Hepatocyte (in vitro differentiated cells): ENCODE data around the gene H6PD. TPM values are rescaled to one million over a fixed set of nuclear protein-coding genes. Genes with fewer than 3 reads are reported as not detected.

ENCODE experiments used
- DNase-seq: peaks from one replicate; pipeline ENCODE4 v3.0.0-alpha.2; 2016; ENCODE audit warnings: low spot score
- H2AFZ ChIP-seq: fragments of 200-600 bp; sonication (generic); 2 replicates; pipeline ENCODE4 v1.6.0; 2016; ENCODE audit warnings: antibody characterized with exemption, mild to moderate bottlenecking
- H3K27ac ChIP-seq: fragments of 200-600 bp; sonication (generic); 2 replicates; pipeline ENCODE4 v1.5.1; 2016; ENCODE audit warnings: mild to moderate bottlenecking
- H3K27me3 ChIP-seq: fragments of 200-600 bp; sonication (generic); 2 replicates; pipeline ENCODE4 v1.6.1; 2016
- H3K36me3 ChIP-seq: fragments of 200-600 bp; sonication (generic); replicated peaks from 2 replicates; pipeline ENCODE4 v1.5.1; 2016; ENCODE audit warnings: low read depth; ENCODE audit not compliant: insufficient read depth
- H3K4me1 ChIP-seq: fragments of 200-600 bp; sonication (generic); 2 replicates; pipeline ENCODE4 v1.5.1; 2016; ENCODE audit warnings: mild to moderate bottlenecking, moderate library complexity; ENCODE audit not compliant: insufficient read depth
- H3K4me2 ChIP-seq: fragments of 200-600 bp; sonication (generic); 2 replicates; pipeline ENCODE4 v1.6.0; 2016
- H3K4me3 ChIP-seq: fragments of 200-600 bp; sonication (generic); 2 replicates; pipeline ENCODE4 v1.5.1; 2016; ENCODE audit warnings: mild to moderate bottlenecking
- H3K79me2 ChIP-seq: fragments of 200-600 bp; sonication (generic); 2 replicates; pipeline ENCODE4 v1.6.0; 2017; ENCODE audit warnings: mild to moderate bottlenecking
- H3K9me2 ChIP-seq: fragments of 200-600 bp; sonication (generic); replicated peaks from 2 replicates; pipeline ENCODE4 v1.6.0; 2017; ENCODE audit warnings: mild to moderate bottlenecking; ENCODE audit not compliant: insufficient read depth
- H3K9me3 ChIP-seq: fragments of 200-600 bp; sonication (generic); 2 replicates; pipeline ENCODE4 v1.5.1; 2016; ENCODE audit warnings: low read depth, mild to moderate bottlenecking
- H4K20me1 ChIP-seq: fragments of 200-600 bp; sonication (generic); 2 replicates; pipeline ENCODE4 v1.6.0; 2016; ENCODE audit warnings: mild to moderate bottlenecking; ENCODE audit not compliant: insufficient read depth, poor library complexity, severe bottlenecking
- EZH2 ChIP-seq: fragments of 200-600 bp; sonication (generic); IDR thresholded peaks from 2 replicates; pipeline ENCODE4 v1.6.1; 2016; ENCODE audit warnings: antibody characterized with exemption, mild to moderate bottlenecking, borderline replicate concordance
- EZH2phosphoT487 ChIP-seq: fragments of 200-600 bp; sonication (generic); IDR thresholded peaks from one replicate; pipeline ENCODE4 v1.6.1; 2018; ENCODE audit warnings: antibody characterized with exemption, mild to moderate bottlenecking, low read depth, moderate library complexity; ENCODE audit not compliant: unreplicated experiment, severe bottlenecking
- WGBS: methylation state at CpG from one replicate; pipeline ENCODE4 v1.1.6; 2016; ENCODE audit warnings: low lambda C conversion rate; ENCODE audit errors: missing lambda C conversion rate; 5-methylcytosine and 5-hydroxymethylcytosine counted together
- polyA plus RNA-seq: library from polyadenylated mRNA; unstranded; fragments of >200 nt; fragmentation: Nextera tagmentation; extraction: Ambion mirVana; gene quantifications from 2 replicates; pipeline ENCODE4 v1.2.1, GENCODE V29; 2016
- total RNA-seq: library from RNA; depleted of rRNA; stranded (reverse); fragments of >200 nt; gene quantifications from 2 replicates; pipeline ENCODE4 v1.2.3, GENCODE V29; 2014
- TF ChIP-seq, protein P1 (sequence below): fragments of 200-600 bp; sonication (generic); IDR thresholded peaks from 2 replicates; pipeline ENCODE4 v1.5.1; 2016; ENCODE audit warnings: antibody characterized with exemption, mild to moderate bottlenecking; ENCODE audit not compliant: poor library complexity

The H6PD gene
- total and polyA plus RNA-seq, 2 experiments from 2014 or later: 26.3 to 54.8 TPM

DNA sequence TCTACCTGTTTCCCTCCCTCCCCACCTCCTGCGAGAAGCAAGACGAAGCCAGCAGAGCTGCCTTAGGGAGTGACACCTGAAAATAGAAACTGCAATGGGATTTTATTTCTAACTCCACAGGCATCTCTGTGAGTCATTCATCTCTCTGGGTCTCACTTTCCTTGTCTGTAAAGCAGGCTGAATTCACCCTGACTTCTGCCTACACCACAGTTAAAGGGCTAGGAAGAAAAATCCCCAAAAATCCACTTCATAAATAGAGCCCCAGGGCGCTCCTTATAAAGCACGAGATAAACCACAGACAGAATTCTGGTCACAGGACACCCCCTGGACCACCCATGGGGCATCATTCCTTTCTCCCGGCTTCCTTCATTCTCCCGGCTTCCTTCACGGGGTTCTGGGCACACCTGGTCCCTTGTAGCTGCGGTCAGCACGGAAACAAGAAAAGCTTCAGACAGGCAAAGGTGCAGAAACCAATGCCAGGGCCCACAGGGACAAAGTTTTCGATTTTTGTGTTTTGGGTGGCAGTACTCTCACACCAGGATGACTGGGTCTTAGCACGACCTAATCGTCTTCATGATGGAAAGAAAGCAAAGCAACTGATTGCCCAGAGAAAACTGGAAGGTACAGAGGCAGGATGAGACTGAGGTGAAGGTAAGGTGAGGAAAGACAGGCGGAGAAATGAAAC, 2.8 kb upstream of the H6PD start:
- no peak overlapping the region for H2AFZ ChIP-seq
- WGBS: 67% methylated on average over 13 of the region's 13 CpGs

DNA sequence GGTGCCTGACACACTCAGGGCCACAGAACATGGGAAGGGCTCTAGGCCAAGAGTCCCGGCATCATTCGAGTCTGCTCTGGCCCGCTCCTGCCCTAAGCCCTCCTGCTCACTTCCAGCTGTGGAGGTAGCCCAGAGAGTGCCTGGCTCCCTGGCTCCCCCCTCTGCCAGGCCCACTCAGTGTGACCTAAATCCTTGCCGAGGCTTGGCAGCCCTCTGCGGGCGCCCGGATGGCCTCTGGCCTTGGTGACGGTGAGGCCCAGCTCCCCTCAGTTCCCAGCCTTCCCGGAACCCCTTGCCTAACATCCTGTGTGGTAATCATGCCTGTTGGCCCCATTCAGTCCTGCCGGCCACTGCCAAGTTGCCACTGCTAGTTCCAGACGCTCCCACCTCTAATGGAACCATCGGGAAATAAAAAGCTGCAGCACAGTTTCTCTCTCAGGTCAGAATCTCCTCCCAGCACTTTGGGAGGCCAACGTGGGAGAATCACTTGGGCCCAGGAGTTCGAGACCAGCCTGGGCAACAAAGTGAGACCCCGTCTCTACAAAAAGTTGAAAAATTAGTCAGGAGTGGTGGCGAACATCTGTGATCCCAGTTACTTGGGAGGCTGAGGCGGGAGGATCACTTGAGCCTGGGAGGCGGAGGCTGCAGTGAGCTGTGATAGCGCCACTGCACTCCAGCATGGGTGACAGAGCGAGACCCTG, 1.2 kb upstream of the H6PD start:
- Histone ChIP-seq H3K79me2 (peaks cover 30% of the 10 kb centered on the region), H3K36me3 (no peaks in the 10 kb centered on the region), H3K9me2 (no peaks in the 10 kb centered on the region), H3K9me3 (no peaks in the 10 kb centered on the region), H3K27ac (peak overlapping the region; percentile 84), H3K4me2 (no peak overlapping the region), H3K4me3 (no peak overlapping the region), H3K27me3 (no peaks in the 10 kb centered on the region), H4K20me1 (no peaks in the 10 kb centered on the region), H2AFZ (no peak overlapping the region), H3K4me1 (peaks cover 28% of the 10 kb centered on the region)
- no peak for TF ChIP-seq EZH2phosphoT487
- no peak for TF ChIP-seq EZH2
- TF ChIP-seq, protein P1, sequence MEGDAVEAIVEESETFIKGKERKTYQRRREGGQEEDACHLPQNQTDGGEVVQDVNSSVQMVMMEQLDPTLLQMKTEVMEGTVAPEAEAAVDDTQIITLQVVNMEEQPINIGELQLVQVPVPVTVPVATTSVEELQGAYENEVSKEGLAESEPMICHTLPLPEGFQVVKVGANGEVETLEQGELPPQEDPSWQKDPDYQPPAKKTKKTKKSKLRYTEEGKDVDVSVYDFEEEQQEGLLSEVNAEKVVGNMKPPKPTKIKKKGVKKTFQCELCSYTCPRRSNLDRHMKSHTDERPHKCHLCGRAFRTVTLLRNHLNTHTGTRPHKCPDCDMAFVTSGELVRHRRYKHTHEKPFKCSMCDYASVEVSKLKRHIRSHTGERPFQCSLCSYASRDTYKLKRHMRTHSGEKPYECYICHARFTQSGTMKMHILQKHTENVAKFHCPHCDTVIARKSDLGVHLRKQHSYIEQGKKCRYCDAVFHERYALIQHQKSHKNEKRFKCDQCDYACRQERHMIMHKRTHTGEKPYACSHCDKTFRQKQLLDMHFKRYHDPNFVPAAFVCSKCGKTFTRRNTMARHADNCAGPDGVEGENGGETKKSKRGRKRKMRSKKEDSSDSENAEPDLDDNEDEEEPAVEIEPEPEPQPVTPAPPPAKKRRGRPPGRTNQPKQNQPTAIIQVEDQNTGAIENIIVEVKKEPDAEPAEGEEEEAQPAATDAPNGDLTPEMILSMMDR: no peak
- WGBS: 87% methylated on average over 20 of the region's 20 CpGs
- peak; percentile 63 for DNase-seq

More for the DNA sequence above, 2.8 kb upstream of the H6PD start:
- DNase-seq: no peak
- Histone ChIP-seq H4K20me1 (no peaks in the 10 kb centered on the region), H3K9me3 (no peaks in the 10 kb centered on the region), H3K27me3 (no peaks in the 10 kb centered on the region), H3K27ac (no peak overlapping the region), H3K4me3 (no peak overlapping the region), H3K79me2 (peaks cover 15% of the 10 kb centered on the region), H3K4me2 (no peak overlapping the region), H3K36me3 (no peaks in the 10 kb centered on the region), H3K9me2 (no peaks in the 10 kb centered on the region), H3K4me1 (peaks cover 19% of the 10 kb centered on the region)
- TF ChIP-seq, protein P1: no peak

DNA sequence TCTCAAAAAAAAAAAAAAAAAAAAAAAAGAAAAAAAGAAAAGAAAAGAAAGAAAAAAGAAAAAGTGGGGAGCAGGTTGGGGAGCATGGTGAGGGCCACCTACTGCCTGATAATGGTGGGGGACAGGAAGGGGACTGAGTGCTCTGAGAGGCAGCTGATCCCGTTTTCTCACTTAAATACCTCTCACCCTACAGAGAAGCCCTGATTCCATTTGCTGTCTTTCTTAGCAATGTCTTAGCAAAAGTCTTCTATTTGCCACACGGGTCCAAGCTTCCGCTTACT, 692 bp upstream of the H6PD start:
- Histone ChIP-seq H3K4me1 (peaks cover 33% of the 10 kb centered on the region), H3K27ac (peak overlapping the region; percentile 84), H3K9me2 (no peaks in the 10 kb centered on the region), H3K27me3 (no peaks in the 10 kb centered on the region), H3K4me3 (peak overlapping the region; percentile 30), H4K20me1 (no peaks in the 10 kb centered on the region), H3K79me2 (peaks cover 33% of the 10 kb centered on the region), H3K9me3 (no peaks in the 10 kb centered on the region), H2AFZ (peak overlapping the region; percentile 77), H3K36me3 (no peaks in the 10 kb centered on the region), H3K4me2 (peak overlapping the region; percentile 78)
- no peak for DNase-seq
- 58% methylated on average over 3 of the region's 3 CpGs for WGBS
- no peak for TF ChIP-seq EZH2
- TF ChIP-seq, protein P1: no peak
- no peak for TF ChIP-seq EZH2phosphoT487
